ENCODE data around the gene MIEF2.

Gene MIEF2

GRCh38 chr17:18250259-18250658, 10.2 kb upstream of the MIEF2 start:
- TF ChIP-seq CTCF (IDR thresholded peaks at IDR 0.05; ENCODE audit: control insufficient read depth, insufficient read depth, low read depth, low read length, missing control alignments): no peak

GRCh38 chr17:18250708-18251107, 9.8 kb upstream of the MIEF2 start:
- H3K4me3 ChIP-seq (ENCODE audit: control insufficient read depth, low read depth, low read length): no peak overlapping the region
- no peak for DNase-seq (ENCODE audit: low read depth)
- no peak for TF ChIP-seq CTCF (IDR thresholded peaks at IDR 0.05; ENCODE audit: control insufficient read depth, insufficient read depth, low read depth, low read length, missing control alignments)

More at GRCh38 chr17:18250259-18250658, 10.2 kb upstream of the MIEF2 start:
- no peak for DNase-seq (ENCODE audit: low read depth)
- H3K4me3 ChIP-seq (ENCODE audit: control insufficient read depth, low read depth, low read length): no peak overlapping the region

GRCh38 chr17:18251204-18251603, 9.3 kb upstream of the MIEF2 start:
- no peak for DNase-seq (ENCODE audit: low read depth)
- no peak for TF ChIP-seq CTCF (IDR thresholded peaks at IDR 0.05; ENCODE audit: control insufficient read depth, insufficient read depth, low read depth, low read length, missing control alignments)
- H3K4me3 ChIP-seq (ENCODE audit: control insufficient read depth, low read depth, low read length): no peak overlapping the region

- no peak for DNase-seq (ENCODE audit: low read depth)
- no peak for TF ChIP-seq CTCF (IDR thresholded peaks at IDR 0.05; ENCODE audit: control insufficient read depth, insufficient read depth, low read depth, low read length, missing control alignments)
- H3K4me3 ChIP-seq (ENCODE audit: control insufficient read depth, low read depth, low read length): no peak overlapping the region
Observed at GRCh38 chr17:18252160-18252559, 8.3 kb upstream of the MIEF2 start.

GRCh38 chr17:18253187-18253884, 7.1 kb upstream of the MIEF2 start:
- no peak for DNase-seq (ENCODE audit: low read depth)
- TF ChIP-seq CTCF (IDR thresholded peaks at IDR 0.05; ENCODE audit: control insufficient read depth, insufficient read depth, low read depth, low read length, missing control alignments): no peak
- no peak overlapping the region for H3K4me3 ChIP-seq (ENCODE audit: control insufficient read depth, low read depth, low read length)

- no peak overlapping the region for H3K4me3 ChIP-seq (ENCODE audit: control insufficient read depth, low read depth, low read length)
- DNase-seq (ENCODE audit: low read depth): no peak
- TF ChIP-seq CTCF (IDR thresholded peaks at IDR 0.05; ENCODE audit: control insufficient read depth, insufficient read depth, low read depth, low read length, missing control alignments): no peak
Observed at GRCh38 chr17:18253947-18254821, 6.3 kb upstream of the MIEF2 start.
